ENCODE results near the gene PRDM2.

The PRDM2 gene

DNA sequence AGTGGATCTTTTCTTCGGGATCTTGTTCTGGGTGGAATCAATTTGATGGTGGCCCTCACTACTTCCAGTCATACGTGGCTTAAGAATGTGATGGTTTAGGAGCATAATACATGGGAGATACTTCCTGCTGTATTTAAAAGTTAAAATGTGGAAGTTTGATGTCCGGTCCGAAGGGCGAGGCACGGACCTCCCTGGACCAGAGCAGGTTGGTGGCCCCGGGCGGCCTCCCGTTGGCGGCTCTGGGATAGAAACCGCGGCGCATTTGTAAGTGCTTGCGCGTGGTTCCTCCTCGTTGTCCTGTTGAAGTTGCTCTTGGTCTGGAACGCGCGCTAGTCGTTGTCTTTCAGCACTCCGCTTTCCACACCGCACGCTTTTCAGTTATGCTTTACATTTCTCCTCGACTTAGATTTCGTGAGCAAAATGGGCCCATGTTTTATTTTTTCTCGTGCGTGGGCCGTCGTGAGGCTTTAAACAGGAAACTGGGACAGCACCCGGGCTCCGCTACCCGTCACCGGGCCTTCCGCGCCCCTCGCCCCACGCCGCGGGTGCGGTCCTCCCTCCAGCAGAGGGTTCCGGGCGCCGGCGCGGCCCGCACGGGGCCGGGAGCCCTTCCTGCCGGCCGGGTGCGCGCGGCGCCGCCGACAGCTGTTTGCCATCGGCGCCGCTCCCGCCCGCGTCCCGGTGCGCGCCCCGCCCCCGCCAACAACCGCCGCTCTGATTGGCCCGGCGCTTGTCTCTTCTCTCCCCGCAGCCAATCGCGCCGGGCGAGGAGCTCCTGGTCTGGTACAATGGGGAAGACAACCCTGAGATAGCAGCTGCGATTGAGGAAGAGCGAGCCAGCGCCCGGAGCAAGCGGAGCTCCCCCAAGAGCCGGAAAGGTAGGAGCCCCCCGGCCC, 48.9 kb downstream of the PRDM2 start (continued):
- TF ChIP-seq, protein P1, sequence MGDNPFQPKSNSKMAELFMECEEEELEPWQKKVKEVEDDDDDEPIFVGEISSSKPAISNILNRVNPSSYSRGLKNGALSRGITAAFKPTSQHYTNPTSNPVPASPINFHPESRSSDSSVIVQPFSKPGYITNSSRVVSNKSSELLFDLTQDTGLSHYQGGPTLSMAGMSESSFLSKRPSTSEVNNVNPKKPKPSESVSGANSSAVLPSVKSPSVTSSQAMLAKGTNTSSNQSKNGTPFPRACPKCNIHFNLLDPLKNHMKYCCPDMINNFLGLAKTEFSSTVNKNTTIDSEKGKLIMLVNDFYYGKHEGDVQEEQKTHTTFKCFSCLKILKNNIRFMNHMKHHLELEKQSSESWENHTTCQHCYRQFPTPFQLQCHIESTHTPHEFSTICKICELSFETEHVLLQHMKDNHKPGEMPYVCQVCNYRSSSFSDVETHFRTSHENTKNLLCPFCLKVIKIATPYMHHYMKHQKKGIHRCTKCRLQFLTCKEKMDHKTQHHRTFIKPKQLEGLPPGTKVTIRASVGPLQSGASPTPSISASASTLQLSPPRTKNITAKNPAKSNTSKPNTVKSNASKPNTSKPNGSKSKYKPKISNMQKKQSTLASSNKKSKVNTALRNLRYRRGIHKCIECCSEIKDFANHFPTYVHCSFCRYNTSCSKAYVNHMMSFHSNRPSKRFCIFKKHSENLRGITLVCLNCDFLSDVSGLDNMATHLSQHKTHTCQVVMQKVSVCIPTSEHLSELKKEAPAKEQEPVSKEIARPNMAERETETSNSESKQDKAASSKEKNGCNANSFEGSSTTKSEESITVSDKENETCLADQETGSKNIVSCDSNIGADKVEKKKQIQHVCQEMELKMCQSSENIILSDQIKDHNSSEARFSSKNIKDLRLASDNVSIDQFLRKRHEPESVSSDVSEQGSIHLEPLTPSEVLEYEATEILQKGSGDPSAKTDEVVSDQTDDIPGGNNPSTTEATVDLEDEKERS (tag by site-specific recombination; IDR thresholded peaks at IDR 0.05) = no peak
- TF ChIP-seq ZBTB17 (tag by site-specific recombination; IDR thresholded peaks at IDR 0.05) = no peak
- TF ChIP-seq KLF10 (tag by site-specific recombination; IDR thresholded peaks at IDR 0.05) = 0 out of 2 replicates have a peak, but pooled peaks have one; percentile 19
- TF ChIP-seq, protein P2, sequence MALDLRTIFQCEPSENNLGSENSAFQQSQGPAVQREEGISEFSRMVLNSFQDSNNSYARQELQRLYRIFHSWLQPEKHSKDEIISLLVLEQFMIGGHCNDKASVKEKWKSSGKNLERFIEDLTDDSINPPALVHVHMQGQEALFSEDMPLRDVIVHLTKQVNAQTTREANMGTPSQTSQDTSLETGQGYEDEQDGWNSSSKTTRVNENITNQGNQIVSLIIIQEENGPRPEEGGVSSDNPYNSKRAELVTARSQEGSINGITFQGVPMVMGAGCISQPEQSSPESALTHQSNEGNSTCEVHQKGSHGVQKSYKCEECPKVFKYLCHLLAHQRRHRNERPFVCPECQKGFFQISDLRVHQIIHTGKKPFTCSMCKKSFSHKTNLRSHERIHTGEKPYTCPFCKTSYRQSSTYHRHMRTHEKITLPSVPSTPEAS (tag by site-specific recombination; IDR thresholded peaks at IDR 0.05) = no peak
- TF ChIP-seq ZNF404 (tag by site-specific recombination; IDR thresholded peaks at IDR 0.05) = no peak
- TF ChIP-seq ZNF76 (tag by site-specific recombination; IDR thresholded peaks at IDR 0.05; ENCODE audit: borderline replicate concordance, low read depth) = no peak
- no peak for TF ChIP-seq ZNF350 (tag by site-specific recombination; IDR thresholded peaks at IDR 0.05)
- TF ChIP-seq ZNF707 (tag by site-specific recombination; IDR thresholded peaks at IDR 0.05) = no peak
- TF ChIP-seq ZNF175 (tag by site-specific recombination; IDR thresholded peaks at IDR 0.05) = no peak
- TF ChIP-seq ZNF132 (tag by site-specific recombination; IDR thresholded peaks at IDR 0.05; ENCODE audit: borderline replicate concordance) = no peak
- TF ChIP-seq, protein P3, sequence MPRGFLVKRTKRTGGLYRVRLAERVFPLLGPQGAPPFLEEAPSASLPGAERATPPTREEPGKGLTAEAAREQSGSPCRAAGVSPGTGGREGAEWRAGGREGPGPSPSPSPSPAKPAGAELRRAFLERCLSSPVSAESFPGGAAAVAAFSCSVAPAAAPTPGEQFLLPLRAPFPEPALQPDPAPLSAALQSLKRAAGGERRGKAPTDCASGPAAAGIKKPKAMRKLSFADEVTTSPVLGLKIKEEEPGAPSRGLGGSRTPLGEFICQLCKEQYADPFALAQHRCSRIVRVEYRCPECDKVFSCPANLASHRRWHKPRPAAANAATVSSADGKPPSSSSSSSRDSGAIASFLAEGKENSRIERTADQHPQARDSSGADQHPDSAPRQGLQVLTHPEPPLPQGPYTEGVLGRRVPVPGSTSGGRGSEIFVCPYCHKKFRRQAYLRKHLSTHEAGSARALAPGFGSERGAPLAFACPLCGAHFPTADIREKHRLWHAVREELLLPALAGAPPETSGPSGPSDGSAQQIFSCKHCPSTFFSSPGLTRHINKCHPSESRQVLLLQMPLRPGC (tag by site-specific recombination; IDR thresholded peaks at IDR 0.05) = no peak
- TF ChIP-seq ZNF514 (tag by site-specific recombination; IDR thresholded peaks at IDR 0.05) = no peak

DNA sequence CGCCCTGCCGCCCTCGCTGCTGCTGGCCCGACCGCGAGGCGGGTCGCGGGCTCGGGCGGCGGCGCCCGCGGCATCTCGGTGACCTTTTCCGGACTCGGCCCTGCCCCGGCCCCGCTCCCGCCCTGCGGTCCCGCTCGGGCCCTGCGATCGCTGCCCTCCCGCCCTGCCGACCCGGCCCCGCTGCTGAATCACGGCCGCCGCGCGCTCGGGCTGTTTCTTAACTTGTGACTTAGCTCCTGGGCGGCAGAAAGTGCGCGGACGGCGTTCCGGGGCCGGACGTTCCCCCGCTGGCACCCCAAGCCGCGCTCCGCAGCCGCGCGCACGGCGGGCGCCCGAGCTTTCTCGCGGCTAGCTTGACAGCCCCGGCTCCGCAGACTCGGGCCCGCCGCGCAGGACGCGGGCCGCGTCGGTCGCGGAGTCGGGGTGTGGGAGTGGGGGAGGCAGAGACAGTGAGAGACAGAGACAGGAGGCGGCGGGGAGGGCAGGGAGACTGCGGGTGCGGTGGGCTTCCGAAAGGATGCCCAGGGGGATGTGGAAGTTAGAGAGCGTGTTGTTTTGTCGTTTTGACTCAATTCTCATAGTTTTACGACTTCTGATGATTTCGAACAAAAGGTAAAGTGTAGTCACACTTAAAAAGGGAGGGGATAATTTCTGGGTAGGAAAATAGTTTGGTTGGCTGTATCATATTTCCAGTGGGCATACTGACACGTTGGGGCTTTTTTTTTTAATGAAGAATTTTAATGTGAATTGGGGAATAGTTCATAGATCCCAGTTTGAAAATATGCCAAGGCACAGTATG, 49.8 kb downstream of the PRDM2 start:
- CTCF ChIA-PET = interaction anchor here (1.1 to 1.5 kb wide), 2 partner anchors 10 to 23 kb away, joined by 4 to 5 read pairs; no protein-coding TSS in a partner anchor
- Histone ChIP-seq H3K4me1 (ENCODE audit: control insufficient read depth, insufficient read depth, low read length) (peaks cover 12% of the 10 kb centered on the region), H3K27ac (ENCODE audit: extremely low read depth, low read depth, low read length) (peak overlapping the region; percentile 83), H3K9me3 (ENCODE audit: control insufficient read depth, insufficient read depth, low read depth, low read length) (no peaks in the 10 kb centered on the region), H3K4me3 (ENCODE audit: low read depth, low read length) (peak overlapping the region; percentile 91), H3K36me3 (ENCODE audit: control insufficient read depth in 2 of 2, insufficient read depth in 1 of 2, low read length in 2 of 2) (peaks cover 0 to 22% of the 10 kb centered on the region in 2 experiments; a peak in 1 of 3 replicates)
- POLR2A ChIA-PET = interaction anchor here (0.8 to 1.6 kb wide), 24 partner anchors 8 to 190 kb away, joined by 3 to 13 read pairs (median 4); no protein-coding TSS in a partner anchor
- peak; percentile 26; the same call in 1 of the 2 replicates for TF ChIP-seq OSR2 (tag by site-specific recombination; IDR thresholded peaks at IDR 0.05)
- TF ChIP-seq, protein P4, sequence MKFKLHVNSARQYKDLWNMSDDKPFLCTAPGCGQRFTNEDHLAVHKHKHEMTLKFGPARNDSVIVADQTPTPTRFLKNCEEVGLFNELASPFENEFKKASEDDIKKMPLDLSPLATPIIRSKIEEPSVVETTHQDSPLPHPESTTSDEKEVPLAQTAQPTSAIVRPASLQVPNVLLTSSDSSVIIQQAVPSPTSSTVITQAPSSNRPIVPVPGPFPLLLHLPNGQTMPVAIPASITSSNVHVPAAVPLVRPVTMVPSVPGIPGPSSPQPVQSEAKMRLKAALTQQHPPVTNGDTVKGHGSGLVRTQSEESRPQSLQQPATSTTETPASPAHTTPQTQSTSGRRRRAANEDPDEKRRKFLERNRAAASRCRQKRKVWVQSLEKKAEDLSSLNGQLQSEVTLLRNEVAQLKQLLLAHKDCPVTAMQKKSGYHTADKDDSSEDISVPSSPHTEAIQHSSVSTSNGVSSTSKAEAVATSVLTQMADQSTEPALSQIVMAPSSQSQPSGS (tag by site-specific recombination; IDR thresholded peaks at IDR 0.05; ENCODE audit: low read depth) = no peak
- TF ChIP-seq ZNF350 (tag by site-specific recombination; IDR thresholded peaks at IDR 0.05) = no peak
- TF ChIP-seq, protein P5, sequence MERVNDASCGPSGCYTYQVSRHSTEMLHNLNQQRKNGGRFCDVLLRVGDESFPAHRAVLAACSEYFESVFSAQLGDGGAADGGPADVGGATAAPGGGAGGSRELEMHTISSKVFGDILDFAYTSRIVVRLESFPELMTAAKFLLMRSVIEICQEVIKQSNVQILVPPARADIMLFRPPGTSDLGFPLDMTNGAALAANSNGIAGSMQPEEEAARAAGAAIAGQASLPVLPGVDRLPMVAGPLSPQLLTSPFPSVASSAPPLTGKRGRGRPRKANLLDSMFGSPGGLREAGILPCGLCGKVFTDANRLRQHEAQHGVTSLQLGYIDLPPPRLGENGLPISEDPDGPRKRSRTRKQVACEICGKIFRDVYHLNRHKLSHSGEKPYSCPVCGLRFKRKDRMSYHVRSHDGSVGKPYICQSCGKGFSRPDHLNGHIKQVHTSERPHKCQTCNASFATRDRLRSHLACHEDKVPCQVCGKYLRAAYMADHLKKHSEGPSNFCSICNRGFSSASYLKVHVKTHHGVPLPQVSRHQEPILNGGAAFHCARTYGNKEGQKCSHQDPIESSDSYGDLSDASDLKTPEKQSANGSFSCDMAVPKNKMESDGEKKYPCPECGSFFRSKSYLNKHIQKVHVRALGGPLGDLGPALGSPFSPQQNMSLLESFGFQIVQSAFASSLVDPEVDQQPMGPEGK (tag by site-specific recombination; IDR thresholded peaks at IDR 0.05) = peak; percentile 59
- no peak for TF ChIP-seq ZNF76 (tag by site-specific recombination; IDR thresholded peaks at IDR 0.05; ENCODE audit: borderline replicate concordance, low read depth)
- TF ChIP-seq ZFP69B (tag by site-specific recombination; IDR thresholded peaks at IDR 0.05) = 0 out of 2 replicates have a peak, but pooled peaks have one; percentile 29
- TF ChIP-seq ZNF324 (tag by site-specific recombination; IDR thresholded peaks at IDR 0.05) = no peak
- TF ChIP-seq, protein P6, sequence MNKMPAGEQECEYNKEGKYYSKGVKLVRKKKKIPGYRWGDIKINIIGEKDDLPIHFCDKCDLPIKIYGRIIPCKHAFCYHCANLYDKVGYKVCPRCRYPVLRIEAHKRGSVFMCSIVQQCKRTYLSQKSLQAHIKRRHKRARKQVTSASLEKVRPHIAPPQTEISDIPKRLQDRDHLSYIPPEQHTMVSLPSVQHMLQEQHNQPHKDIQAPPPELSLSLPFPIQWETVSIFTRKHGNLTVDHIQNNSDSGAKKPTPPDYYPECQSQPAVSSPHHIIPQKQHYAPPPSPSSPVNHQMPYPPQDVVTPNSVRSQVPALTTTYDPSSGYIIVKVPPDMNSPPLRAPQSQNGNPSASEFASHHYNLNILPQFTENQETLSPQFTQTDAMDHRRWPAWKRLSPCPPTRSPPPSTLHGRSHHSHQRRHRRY (tag by site-specific recombination; IDR thresholded peaks at IDR 0.05) = no peak
- no peak for TF ChIP-seq ZNF654 (tag by site-specific recombination; IDR thresholded peaks at IDR 0.05; ENCODE audit: low read depth)
- no peak for TF ChIP-seq MEIS1 (CRISPR knock-in tag; IDR thresholded peaks at IDR 0.05; ENCODE audit: borderline replicate concordance)
- TF ChIP-seq ZNF777 (tag by site-specific recombination; IDR thresholded peaks at IDR 0.05; ENCODE audit: borderline replicate concordance) = no peak
- TF ChIP-seq TCF7L2 (IDR thresholded peaks at IDR 0.05; ENCODE audit: borderline replicate concordance, low read depth, low read length) = no peak

Measured in HEK293 (cell line).